Testis (tissue), 2 donors: ENCODE results near the gene COX7B2.

Source experiments
- POLR2A ChIP-seq: fragments of 450-650 bp; IDR thresholded peaks from one replicate; pipeline ENCODE4 v1.6.1; 2017; ENCODE audit warnings: antibody characterized with exemption, mild to moderate bottlenecking, moderate library complexity
- TF ChIP-seq, protein P1 (sequence below), 3 experiments: fragments of 450-650 bp in 2 of 3; fragments of 200-600 bp in 1 of 3; sonication (generic) in 1 of 3; IDR thresholded peaks; one replicate each; pipeline ENCODE4 v1.5.1; 2016 to 2019; ENCODE audit warnings: antibody characterized with exemption in 3 of 3, mild to moderate bottlenecking in 2 of 3, moderate library complexity in 1 of 3

DNA sequence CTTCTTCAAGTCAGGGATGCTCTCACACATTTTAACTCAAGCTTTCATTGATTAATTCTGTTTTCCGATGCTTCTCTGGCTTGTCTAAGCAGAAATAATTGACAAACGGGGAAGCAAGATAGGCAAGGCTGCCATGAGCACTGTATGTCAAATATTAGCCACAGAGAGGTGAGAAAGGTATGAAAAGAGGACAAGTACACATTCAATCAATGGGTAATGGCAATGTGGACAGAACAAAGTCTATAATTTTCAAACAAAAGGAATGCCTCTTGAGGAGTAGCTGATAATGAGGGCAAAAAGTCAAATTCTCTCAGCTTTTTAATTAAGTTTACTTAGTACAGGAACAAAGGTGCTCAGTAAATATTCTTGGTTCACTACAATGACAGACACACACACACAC is 19.6 kb downstream of the COX7B2 start:
- TF ChIP-seq, protein P1, sequence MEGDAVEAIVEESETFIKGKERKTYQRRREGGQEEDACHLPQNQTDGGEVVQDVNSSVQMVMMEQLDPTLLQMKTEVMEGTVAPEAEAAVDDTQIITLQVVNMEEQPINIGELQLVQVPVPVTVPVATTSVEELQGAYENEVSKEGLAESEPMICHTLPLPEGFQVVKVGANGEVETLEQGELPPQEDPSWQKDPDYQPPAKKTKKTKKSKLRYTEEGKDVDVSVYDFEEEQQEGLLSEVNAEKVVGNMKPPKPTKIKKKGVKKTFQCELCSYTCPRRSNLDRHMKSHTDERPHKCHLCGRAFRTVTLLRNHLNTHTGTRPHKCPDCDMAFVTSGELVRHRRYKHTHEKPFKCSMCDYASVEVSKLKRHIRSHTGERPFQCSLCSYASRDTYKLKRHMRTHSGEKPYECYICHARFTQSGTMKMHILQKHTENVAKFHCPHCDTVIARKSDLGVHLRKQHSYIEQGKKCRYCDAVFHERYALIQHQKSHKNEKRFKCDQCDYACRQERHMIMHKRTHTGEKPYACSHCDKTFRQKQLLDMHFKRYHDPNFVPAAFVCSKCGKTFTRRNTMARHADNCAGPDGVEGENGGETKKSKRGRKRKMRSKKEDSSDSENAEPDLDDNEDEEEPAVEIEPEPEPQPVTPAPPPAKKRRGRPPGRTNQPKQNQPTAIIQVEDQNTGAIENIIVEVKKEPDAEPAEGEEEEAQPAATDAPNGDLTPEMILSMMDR (IDR thresholded peaks at IDR 0.05): no peak
- TF ChIP-seq POLR2A: no peak
